ENCODE measurements around the gene FBL. TPM values are rescaled to one million over a fixed set of nuclear protein-coding genes. Genes with fewer than 3 reads are reported as not detected.

Gene FBL
- total and polyA plus RNA-seq, 2 of the 4 experiments (the other 2 are of a cell fraction), result 259 to 446 TPM

- dilution Hi-C loops (cut with HindIII; ENCODE audit: low sequenced_read_pairs, unreplicated experiment), result no loop called here
- no peaks in the 10 kb centered on the region for H3K9me3 ChIP-seq (ENCODE audit: control insufficient read depth, insufficient read depth, low read length)
- no peaks in the 10 kb centered on the region for H3K9me1 ChIP-seq (ENCODE audit: insufficient read depth, low read length)
- ATAC-seq (ENCODE audit: low read depth), result no peak
- no peak overlapping the region for H2BK5ac ChIP-seq (ENCODE audit: low read depth, low read length, poor library complexity, severe bottlenecking)
- H4K5ac ChIP-seq (ENCODE audit: low read depth, low read length), result no peak overlapping the region
- intact Hi-C loops (cut with micrococcal nuclease), result no loop called here
- no peak overlapping the region for H3K14ac ChIP-seq (replicated peaks; ENCODE audit: low read depth, low read length)
- no peak overlapping the region for H3K23ac ChIP-seq (ENCODE audit: low read depth, low read length)
- H2BK15ac ChIP-seq (ENCODE audit: low read depth, low read length), result no peak overlapping the region
- no peaks in the 10 kb centered on the region for H3K36me3 ChIP-seq (ENCODE audit: control insufficient read depth, insufficient read depth, low read length)
- in situ Hi-C loops (cut with MboI; ENCODE audit: low sequenced_read_pairs), result no loop called here
- H3K27ac ChIP-seq (ENCODE audit: insufficient read depth, low read length), result no peak overlapping the region
- no peak overlapping the region for H2AFZ ChIP-seq (replicated peaks; ENCODE audit: low read length, poor library complexity)
- H3K4me2 ChIP-seq (ENCODE audit: low read depth, low read length), result no peak overlapping the region
- no peak overlapping the region for H2BK120ac ChIP-seq (ENCODE audit: low read depth, low read length)
- no peak overlapping the region for H4K8ac ChIP-seq (ENCODE audit: low read depth in 2 of 2, low read length in 2 of 2)
- no peak overlapping the region for H4K91ac ChIP-seq (ENCODE audit: insufficient read depth, low read depth, low read length)
- H3K79me1 ChIP-seq (ENCODE audit: low read depth in 1 of 2, low read length in 2 of 2), result no peaks in the 10 kb centered on the region
- H3K18ac ChIP-seq (ENCODE audit: low read depth, low read length), result no peak overlapping the region
- no CpG with 5 or more reads among the region's 5 CpGs for WGBS, 2 experiments (ENCODE audit: extremely low coverage in 2 of 2, insufficient read length in 1 of 2)
- TF ChIP-seq RFX5 (IDR thresholded peaks at IDR 0.05; ENCODE audit: low read depth, low read length), result no peak
- TF ChIP-seq ELK1 (IDR thresholded peaks at IDR 0.05; ENCODE audit: borderline replicate concordance, low read depth, low read length), result no peak
- no peak for TF ChIP-seq CEBPB (IDR thresholded peaks at IDR 0.05; ENCODE audit: low read depth, low read length)
- TF ChIP-seq RAD21 (IDR thresholded peaks at IDR 0.05; ENCODE audit: low read length), result no peak
- no peak for TF ChIP-seq CTCF (conservative IDR thresholded peaks at IDR 0.05; ENCODE audit: low read depth, low read length)
- TF ChIP-seq RCOR1 (IDR thresholded peaks at IDR 0.05; ENCODE audit: insufficient replicate concordance, low read length), result no peak
- no peak for TF ChIP-seq CHD1 (IDR thresholded peaks at IDR 0.05; ENCODE audit: low read depth, low read length)
- no peak for TF ChIP-seq NFE2L2 (IDR thresholded peaks at IDR 0.05; ENCODE audit: low read depth, low read length)
- TF ChIP-seq SMC3 (IDR thresholded peaks at IDR 0.05; ENCODE audit: low read depth, low read length), result no peak
- TF ChIP-seq POLR2A (IDR thresholded peaks at IDR 0.05; ENCODE audit: low read depth, low read length), result no peak
- no peak for TF ChIP-seq USF2 (IDR thresholded peaks at IDR 0.05; ENCODE audit: low read depth, low read length)
- TF ChIP-seq MAFK (IDR thresholded peaks at IDR 0.05; ENCODE audit: low read depth, low read length), result no peak
- TF ChIP-seq FOS (IDR thresholded peaks at IDR 0.05; ENCODE audit: low read depth, low read length), result no peak
- no peak for TF ChIP-seq BHLHE40 (IDR thresholded peaks at IDR 0.05; ENCODE audit: low read depth, low read length)
- no peaks in the 10 kb centered on the region for H3K27me3 ChIP-seq (ENCODE audit: control insufficient read depth, insufficient read depth, low read length)
- no peaks in the 10 kb centered on the region for H4K20me1 ChIP-seq (ENCODE audit: insufficient read depth, low read length)
- H3K4me1 ChIP-seq (ENCODE audit: control insufficient read depth, insufficient read depth, low read length), result no peaks in the 10 kb centered on the region
- H2BK20ac ChIP-seq (ENCODE audit: low read depth, low read length), result no peak overlapping the region
- DNase-seq, result no peak
- no peak overlapping the region for H3K4ac ChIP-seq (ENCODE audit: low read depth, low read length)
- H3K56ac ChIP-seq (ENCODE audit: extremely low read depth, insufficient read depth, low read length), result no peak overlapping the region
- H2AK5ac ChIP-seq (ENCODE audit: low read depth, low read length), result no peak overlapping the region
- CTCF ChIA-PET, result no interaction called here
- no peak overlapping the region for H3K4me3 ChIP-seq (ENCODE audit: insufficient read depth, low read depth, low read length)
- no TSS peak for BruUV-seq (replicated peaks)
- H2AK9ac ChIP-seq (replicated peaks; ENCODE audit: low read depth, low read length, poor library complexity), result no peak overlapping the region
- no peak overlapping the region for H3K9ac ChIP-seq (ENCODE audit: low read depth, low read length)
- POLR2A ChIA-PET (ENCODE audit: unreplicated experiment), result no interaction called here
These were observed 19.8 kb upstream of the FBL start for GRCh38 chr19:39865953-39866352.
